Stimulated activated CD8-positive, alpha-beta memory T cell treated with anti-CD3 and anti-CD28 coated beads, Interleukin-12 subunit alpha, Interleukin-12 subunit beta, amount 100 ng/mL, for 24 hours (primary cell): ENCODE data around the gene PLCB3.
A peak's percentile ranks its signal among the peaks of the same experiment; 100 is the strongest.

ENCODE experiments used
- DNase-seq: peaks from one replicate; pipeline ENCODE4 v3.0.0-alpha.2; 2020; ENCODE audit errors: extremely low read depth

Gene PLCB3

DNA sequence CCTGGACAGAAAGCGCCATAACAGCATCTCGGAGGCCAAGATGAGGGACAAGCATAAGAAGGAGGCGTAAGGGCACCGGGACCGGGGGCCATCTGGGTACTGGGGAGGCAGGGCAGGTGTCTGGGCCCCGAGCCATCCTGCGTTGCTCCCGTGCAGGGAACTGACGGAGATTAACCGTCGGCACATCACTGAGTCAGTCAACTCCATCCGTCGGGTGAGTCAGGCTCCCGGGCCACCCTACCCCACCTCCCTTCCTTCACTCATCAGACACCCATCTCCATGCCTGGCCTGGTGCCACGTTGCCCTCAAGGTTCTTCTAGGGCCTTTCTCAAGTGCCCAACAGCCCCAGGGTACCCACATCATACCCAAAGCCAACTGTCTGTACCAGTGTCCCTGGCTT is 15.0 kb downstream of the PLCB3 start:
- no peak for DNase-seq

DNA sequence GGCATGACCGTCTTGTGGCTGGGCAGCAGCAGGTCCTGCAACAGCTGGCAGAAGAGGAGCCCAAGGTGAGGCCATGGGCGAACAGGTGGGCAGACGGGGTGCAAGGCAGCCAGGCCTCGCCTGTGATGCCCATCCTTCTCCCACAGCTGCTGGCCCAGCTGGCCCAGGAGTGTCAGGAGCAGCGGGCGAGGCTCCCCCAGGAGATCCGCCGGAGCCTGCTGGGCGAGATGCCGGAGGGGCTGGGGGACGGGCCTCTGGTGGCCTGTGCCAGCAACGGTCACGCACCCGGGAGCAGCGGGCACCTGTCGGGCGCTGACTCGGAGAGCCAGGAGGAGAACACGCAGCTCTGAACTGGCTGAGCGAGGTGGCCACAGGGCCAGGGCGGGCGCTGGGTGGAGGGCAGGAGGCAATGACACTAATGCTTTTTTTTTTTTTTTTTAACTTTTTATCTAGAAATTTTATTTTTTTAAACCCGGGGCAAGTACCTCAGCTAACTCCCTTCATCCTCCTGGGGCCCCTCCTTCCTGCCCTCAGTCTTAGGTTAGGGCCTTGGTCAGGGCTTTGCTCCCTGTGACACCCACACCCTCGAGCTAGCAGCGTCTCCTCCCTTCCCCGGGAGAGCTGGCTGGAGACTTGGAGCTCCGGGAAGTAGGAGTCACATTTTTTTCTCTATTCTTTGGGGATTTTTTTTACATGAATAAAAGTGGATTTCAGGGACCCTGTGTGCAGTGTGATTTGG is 16.0 kb downstream of the PLCB3 start:
- no peak for DNase-seq

DNA sequence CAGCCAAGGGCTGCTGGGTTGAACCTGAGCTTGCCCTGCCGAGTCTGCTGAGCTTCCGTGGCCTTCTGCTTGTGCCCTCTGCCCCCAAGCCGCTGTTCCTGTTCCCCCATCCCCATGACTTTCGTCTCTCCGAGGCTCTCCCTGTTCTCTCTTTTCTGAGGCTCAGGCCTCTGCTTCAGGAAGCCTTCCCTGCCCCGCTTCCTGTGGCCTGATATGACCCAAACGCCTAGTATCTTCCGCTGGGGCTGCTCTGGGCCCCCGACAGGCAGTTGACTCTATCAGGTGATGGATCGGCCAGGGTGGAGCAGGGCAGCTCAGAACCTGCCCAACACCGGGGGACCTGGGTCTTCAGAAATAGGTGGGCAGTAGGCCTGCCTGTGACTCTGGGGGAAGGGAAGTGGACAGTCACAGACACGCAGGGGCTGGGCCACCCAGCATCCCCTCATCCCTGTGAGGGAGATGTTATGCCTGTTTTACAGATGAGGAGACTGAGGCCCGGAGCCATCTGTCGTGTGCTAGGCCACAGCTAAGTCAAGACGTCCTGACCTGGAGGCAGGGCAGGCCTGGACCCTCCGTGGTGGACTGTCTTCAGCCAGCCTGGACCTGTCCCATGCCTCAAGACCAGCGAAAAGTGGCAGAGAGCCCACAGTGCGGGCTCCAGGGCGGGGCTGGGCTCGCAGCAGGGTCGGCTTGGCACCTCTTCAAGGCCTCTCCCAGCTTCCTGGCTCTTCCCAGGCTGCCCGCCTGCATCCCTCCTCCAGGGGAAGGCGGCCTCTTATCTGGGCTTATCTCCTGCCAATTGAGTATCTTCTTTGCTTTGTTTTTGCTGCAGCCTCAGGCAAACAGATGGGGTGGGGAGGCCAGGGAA is 16.9 kb downstream of the PLCB3 start:
- no peak for DNase-seq

- no peak for DNase-seq
Measured at GRCh38 chr11:64268893-64269539, 17.7 kb downstream of the PLCB3 start.

DNA sequence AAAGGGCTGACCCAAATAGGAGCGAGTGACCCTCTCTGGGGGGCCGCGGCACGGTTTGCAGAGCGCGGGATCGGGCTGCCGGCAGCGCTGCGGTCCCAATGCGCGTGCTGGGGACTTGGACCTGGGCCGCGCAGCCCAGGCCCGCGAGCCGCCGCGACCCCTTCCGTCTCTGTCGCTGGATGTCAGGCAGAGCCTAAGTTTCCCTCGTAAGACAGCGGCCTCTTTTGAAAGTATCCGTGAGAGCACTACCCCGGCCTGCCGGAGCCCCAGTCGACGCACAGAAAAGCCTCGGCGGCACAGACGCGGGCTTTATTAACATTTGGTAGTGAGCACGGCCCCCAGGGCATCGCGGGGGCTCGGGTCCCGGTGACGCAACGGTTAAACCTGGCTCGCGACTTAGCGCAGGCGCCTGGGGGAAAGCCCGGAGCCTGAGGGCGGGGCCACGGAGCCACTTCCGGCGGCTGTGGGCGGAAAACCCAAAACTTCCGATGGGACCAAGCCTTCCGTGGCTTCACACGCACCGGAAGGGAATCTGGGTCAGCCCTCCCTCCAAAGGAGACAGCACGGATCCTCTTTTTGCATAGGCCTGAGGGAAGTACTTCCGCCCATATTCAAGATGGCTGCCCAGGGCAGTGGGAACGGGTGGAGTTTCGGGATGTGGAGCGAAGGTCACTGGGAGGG is 18.4 kb downstream of the PLCB3 start:
- DNase-seq = peak; percentile 92

DNA sequence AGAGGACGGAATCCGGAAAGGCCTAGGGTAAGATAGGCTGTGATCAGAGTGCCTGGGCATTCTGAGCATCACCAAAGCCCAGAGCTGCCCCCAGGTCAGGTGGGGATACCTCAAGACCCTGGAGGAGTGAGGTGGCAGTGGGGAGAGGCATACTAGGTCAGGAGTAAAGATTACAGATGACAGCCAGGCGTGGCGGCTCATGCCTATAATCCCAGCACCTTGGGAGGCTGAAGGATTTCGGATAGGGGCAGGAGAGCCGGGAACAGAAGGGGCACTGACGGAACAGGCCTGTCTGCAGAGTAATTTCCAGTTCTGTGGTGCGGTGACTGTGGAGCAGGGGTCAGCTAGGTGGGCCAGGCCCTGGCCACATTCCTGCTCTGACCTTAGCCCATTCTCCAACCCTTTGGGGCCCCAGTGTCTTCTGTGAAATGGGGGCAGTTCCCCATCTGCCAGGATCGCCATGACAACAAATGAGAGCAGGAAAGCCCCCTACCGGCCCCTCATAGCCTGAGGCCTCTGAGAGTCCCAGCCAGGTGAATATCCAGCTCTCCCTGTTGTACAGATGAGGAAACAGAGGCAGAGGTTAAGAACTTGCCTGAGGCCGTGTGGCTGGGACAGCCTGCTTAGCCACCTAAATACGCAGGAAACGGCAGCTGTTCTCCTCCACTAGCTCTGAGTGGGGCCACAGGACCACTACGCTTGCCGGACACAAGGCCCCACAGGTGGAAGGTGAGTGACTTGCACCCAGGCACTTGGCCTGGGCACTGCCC is 23.9 kb downstream of the PLCB3 start:
- DNase-seq = no peak

DNA sequence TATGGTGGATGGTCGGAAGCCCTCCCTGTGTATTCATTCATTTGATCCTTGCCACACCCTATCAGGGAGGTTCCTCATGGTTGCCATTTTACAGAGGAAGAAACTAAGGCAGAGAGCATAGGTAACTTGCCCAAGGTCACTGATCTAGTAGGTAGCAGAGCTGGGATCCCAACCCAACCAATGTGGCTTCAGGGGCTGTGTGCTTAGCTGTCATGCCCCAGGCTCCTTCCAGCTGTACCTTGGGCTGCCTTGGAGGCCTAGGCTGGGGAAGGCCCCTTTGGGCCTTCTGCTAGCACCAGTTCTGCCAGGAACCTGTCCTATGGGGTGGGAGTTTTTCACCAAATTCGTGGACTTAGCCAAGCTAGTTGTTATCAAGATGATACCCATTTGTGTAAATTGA is 24.5 kb downstream of the PLCB3 start:
- DNase-seq = no peak

DNA sequence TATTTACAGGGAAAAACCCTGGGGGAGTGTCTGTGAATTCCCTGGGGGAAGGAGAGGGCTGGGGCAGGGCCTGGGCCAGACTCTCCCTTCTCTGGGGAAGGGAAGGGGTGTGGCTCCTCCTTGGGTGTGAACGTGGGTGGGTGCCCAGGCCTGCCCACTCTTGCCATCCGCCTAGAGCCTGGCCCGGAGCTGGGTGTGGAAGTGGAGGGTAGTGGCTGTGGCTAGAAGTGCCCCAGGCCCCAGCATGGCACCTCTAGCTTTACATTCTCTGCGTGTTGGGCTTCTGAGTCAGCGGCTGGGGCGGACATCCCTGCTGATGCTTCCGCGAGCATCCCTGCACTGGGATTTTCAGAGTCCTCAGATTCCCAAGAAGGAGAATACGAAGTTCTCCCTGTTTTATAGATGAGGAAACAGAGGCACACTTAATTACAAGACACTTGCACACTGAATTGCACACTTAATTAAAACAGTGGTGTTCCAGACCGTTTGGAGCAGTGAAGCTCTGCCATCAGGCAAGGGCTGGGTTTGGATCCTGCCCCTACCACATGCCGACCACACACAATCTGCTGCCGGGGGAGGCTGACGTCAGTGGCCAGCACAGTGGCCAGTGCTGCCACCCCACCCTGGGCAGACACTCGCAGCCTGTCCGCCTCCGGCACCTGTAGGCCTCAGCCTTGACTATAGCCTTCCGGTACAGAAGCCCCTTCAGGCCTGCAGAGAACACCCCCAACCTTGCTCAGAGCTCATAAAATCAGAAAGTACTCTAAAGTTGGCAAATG is 25.5 kb downstream of the PLCB3 start:
- DNase-seq = no peak

- no peak for DNase-seq
Measured at GRCh38 chr11:64278576-64279190, 27.4 kb downstream of the PLCB3 start.

GRCh38 chr11:64281957-64282770 is 30.8 kb downstream of the PLCB3 start:
- DNase-seq = no peak

DNA sequence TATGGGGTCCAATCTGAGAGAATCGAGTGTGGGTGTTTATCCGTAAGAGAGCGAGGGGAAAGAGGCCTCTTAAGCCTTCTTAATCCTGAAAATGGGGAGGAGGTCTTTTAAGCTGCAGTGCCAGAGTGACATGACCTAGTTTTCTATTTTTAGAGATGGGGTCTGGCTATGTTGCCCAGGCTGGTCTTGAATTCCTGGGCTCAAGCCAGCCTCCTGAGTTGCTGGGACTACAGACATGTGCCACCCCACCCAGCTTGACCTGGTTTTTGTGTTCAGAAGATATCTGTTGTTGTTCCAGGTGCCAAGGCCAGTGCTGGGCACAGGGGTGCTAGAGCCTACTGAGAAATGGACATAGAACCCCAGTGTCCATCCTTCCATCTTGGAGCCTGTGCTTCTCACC is 31.8 kb downstream of the PLCB3 start:
- DNase-seq = no peak

DNA sequence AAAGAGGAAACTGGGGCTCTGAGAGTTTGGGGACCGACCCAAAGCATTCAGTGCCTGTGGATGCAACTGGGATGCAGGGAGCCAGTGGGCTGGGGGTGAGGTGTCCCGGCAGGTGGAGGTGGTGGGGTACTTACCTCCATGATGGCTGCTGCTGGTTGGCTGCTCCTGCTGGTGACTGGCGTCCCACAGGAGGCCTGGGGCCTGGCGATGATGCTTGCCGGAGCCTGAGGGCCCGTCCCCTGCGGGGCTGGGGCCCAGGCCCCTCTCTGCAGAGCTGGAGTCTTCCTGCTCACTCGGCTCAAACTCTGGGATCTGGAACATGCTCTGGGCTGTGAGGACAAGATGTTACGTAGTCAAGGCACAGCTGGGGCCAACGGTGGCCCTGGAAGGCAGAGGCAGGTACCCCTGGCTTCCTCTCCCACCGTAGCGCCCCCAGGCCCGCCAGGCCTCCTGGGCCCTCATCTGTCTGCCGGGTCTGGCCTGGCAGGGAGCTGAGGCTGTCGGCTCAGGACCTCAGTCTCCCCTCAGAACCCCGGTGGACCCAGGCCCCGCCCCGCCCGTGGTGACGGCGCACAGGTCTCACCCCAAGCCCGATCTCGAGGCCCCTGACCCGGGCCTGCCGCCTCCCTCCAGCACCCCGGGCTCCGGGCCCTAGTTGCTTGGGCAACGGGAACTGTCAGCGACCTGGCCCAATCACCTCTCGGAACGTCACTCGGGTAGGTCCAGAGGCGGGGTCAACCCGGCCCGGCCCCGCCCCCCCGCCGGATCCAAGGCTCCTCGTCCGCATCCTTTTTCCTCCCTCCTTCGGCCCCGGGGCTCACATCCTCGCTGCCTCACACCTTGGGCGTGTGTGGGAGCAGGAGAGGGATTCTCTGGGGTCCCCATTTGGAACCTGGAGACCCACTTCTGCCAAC is 33.0 kb downstream of the PLCB3 start, which contains the start of gene BAD:
Gene BAD (minus strand): TSS at position 618 of the 914 bp plus-strand sequence. CDS start 297 bp downstream, at position 321.
- peak; percentile 78 for DNase-seq

DNA sequence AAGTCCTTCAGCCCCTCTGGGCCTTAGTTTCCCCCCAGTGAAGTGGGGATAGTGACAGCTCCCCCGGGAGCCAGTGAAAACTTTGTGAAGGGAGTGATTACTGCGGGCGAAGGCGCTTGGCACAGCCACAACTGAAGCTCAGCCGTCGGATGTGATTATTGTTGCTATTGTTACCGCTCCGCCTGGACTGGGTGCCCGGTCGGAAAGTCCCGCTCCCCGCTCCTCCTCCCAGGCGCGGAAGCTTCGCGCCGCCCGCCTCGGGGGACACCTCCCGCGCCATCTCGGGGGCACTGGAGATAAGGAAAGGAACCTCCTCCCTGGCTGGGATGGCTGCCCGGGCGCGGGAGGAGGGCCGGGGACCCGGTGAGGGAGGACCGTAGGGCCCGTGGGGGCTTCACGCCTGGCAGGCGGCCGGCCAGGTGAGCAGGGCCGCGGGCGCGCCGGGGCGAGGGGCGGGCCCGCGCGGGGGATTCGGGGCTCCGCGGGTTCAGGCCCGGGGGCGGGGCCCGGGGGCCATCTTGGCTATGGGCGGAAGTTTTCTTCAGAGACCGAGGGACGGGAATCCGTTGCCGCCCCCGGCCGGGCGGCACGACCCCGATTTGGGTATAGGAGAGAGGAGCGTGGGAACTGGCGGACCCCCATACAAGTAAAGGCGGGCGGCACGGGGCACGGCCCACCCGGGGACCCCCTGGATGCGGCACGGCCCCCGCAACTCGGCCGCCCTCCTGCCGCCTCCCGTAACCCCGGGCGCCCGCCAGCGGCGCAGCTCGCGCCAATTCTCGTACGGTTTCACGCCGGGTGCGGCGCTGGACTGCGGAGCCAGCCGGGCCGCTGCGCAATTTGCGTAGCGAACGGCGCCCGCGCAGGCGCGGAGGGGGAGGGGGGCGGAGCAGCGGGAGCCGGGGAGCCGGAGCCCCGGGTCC is 33.9 kb downstream of the PLCB3 start, which contains the start of gene GPR137:
Gene GPR137 (plus strand): TSS at position 887 of the 923 bp plus-strand sequence. CDS start 677 bp downstream, outside the sequence.
- DNase-seq = no peak

DNA sequence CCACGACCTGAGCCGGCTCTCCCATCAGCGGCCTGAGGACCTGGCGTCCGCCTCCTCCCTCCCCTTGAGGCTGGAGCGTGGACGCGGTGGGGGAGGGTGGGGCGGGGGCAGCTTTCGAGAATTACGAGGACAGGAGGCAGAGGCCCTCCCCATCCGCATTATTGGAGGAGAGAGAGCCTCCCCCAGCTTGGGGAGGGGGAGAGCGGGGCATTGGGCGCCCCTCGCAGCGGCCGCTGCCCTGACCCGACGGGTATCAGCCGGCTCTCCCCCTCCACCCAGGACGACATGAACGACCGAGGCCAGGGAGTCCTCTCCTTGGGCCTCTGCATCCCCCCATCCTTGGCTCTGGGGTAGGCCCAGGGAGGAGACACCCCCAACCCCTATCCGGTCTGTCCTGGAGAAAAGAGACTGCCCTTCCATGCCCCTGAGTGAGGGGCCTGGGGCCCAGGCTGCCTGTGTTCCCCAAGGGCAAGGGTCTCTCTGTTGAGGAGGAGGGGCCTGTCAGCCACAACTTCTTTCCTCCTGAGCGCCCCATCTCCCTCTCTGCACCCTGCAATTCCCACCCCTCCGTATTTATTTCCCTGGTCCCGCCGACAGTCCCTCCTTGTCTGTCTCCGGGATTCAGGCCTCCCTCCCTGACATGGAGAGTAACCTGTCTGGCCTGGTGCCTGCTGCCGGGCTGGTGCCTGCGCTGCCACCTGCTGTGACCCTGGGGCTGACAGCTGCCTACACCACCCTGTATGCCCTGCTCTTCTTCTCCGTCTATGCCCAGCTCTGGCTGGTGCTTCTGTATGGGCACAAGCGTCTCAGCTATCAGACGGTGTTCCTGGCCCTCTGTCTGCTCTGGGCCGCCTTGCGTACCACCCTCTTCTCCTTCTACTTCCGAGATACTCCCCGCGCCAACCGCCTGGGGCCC is 34.8 kb downstream of the PLCB3 start:
- no peak for DNase-seq

GRCh38 chr11:64286801-64287159 is 35.5 kb downstream of the PLCB3 start:
- DNase-seq = no peak
